Nucleus accumbens (tissue), 56 donors: ENCODE data around the gene DLG4.

ENCODE experiments used
- DNase-seq, 56 donors: peaks; one replicate each; lab custom pipeline; 2025; lab: John Stamatoyannopoulos, UW

The DLG4 gene

GRCh38 chr17:7218166-7218565, 1.5 kb downstream of the DLG4 start:
- DNase-seq = no peak

GRCh38 chr17:7217113-7217987, 2.3 kb downstream of the DLG4 start:
- peak in 34 of 56 donors; percentile 20 to 78 (median 44) for DNase-seq

- DNase-seq = peak in 3 of 56 donors; percentile 14 to 38 (median 14)
Observed at GRCh38 chr17:7216242-7217112, 3.2 kb downstream of the DLG4 start.

- peak in 5 of 56 donors; percentile 14 to 43 (median 30) for DNase-seq
Observed at GRCh38 chr17:7215652-7216180, 3.9 kb downstream of the DLG4 start.

- peak in 1 of 56 donors; percentile 54 for DNase-seq
Observed at GRCh38 chr17:7215136-7215638, 4.4 kb downstream of the DLG4 start.

- DNase-seq = peak; percentile 56 to 98 (median 93)
Observed at GRCh38 chr17:7214300-7215135, 5.1 kb downstream of the DLG4 start.

- DNase-seq = peak in 45 of 56 donors; percentile 50 to 92 (median 80)
Observed at GRCh38 chr17:7213895-7214299, 5.7 kb downstream of the DLG4 start.

- DNase-seq = no peak
Observed at GRCh38 chr17:7211491-7212273, 8.0 kb downstream of the DLG4 start.

GRCh38 chr17:7208754-7209460, 10.7 kb downstream of the DLG4 start:
- DNase-seq = no peak

- no peak for DNase-seq
Observed at GRCh38 chr17:7208027-7208571, 11.5 kb downstream of the DLG4 start.

- DNase-seq = no peak
Observed at GRCh38 chr17:7207120-7208001, 12.3 kb downstream of the DLG4 start.

- no peak for DNase-seq
Observed at GRCh38 chr17:7205561-7205960, 14.1 kb downstream of the DLG4 start.

- DNase-seq = peak in 53 of 56 donors; percentile 36 to 91 (median 78)
Observed at GRCh38 chr17:7204828-7205461, 14.7 kb downstream of the DLG4 start.

- peak in 1 of 56 donors; percentile 20 for DNase-seq
Observed at GRCh38 chr17:7204336-7204735, 15.3 kb downstream of the DLG4 start.

- DNase-seq = no peak
Observed at GRCh38 chr17:7203391-7203790, 16.2 kb downstream of the DLG4 start.

- DNase-seq = no peak
Observed at GRCh38 chr17:7196651-7197401, 22.8 kb downstream of the DLG4 start.
